ENCODE data around the gene PGM3.

DNA sequence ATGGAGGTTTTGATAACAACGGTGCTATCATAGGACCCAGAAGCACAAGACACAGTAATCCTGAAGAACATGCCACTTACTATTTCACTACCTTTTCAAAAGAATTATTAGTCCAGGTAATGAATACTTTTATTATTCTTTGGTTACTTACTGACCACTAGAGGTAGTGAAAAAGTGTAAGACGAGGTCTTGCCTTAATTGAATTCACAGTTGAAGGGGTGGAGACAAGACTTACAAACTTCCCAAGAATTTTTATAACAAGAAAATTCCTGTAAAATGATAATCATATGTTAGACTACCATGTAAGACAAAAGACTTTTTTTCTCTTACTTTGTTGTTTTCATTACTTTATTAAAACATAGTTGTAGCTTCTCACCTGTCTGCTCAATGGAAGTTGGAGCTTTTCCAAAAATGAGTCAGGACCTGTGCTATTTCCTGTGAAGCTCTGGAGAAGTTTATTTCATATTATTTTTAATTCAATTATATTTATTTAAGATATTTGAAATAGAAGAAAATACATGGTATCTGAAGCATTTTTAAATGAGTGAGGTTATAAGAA lies 73.2 kb downstream of the PGM3 start:
- no peak for TF ChIP-seq CTCF (IDR thresholded peaks at IDR 0.05; ENCODE audit: low read depth, low read length, poor library complexity, severe bottlenecking)
- no peak for TF ChIP-seq EZH2phosphoT487 (IDR thresholded peaks at IDR 0.05; ENCODE audit: borderline replicate concordance, low read length)

Data from DOHH2 (cell line).